ENCODE data around the gene CSNK1A1L. TPM values are rescaled to one million over a fixed set of nuclear protein-coding genes. Genes with fewer than 3 reads are reported as not detected.

The CSNK1A1L gene
- total and polyA plus RNA-seq, 2 of the 13 experiments (the other 11 are each of a cell fraction or from before 2014, with no cell fraction given): not detected

GRCh38 chr13:37058910-37059847 lies 46.3 kb downstream of the CSNK1A1L start, which contains the start of gene SUPT20H (continued):
- TF ChIP-seq, protein P1, sequence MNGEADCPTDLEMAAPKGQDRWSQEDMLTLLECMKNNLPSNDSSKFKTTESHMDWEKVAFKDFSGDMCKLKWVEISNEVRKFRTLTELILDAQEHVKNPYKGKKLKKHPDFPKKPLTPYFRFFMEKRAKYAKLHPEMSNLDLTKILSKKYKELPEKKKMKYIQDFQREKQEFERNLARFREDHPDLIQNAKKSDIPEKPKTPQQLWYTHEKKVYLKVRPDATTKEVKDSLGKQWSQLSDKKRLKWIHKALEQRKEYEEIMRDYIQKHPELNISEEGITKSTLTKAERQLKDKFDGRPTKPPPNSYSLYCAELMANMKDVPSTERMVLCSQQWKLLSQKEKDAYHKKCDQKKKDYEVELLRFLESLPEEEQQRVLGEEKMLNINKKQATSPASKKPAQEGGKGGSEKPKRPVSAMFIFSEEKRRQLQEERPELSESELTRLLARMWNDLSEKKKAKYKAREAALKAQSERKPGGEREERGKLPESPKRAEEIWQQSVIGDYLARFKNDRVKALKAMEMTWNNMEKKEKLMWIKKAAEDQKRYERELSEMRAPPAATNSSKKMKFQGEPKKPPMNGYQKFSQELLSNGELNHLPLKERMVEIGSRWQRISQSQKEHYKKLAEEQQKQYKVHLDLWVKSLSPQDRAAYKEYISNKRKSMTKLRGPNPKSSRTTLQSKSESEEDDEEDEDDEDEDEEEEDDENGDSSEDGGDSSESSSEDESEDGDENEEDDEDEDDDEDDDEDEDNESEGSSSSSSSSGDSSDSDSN (CRISPR knock-in tag; IDR thresholded peaks at IDR 0.05): peak; percentile 88
- TF ChIP-seq ZNF354B (CRISPR knock-in tag; IDR thresholded peaks at IDR 0.05) (no peak), SIN3B (IDR thresholded peaks at IDR 0.05; ENCODE audit: low read length) (no peak), MEIS2 (CRISPR knock-in tag; IDR thresholded peaks at IDR 0.05) (peak; percentile 86; the same call in 1 of the 2 replicates), ZNF704 (CRISPR knock-in tag; IDR thresholded peaks at IDR 0.05; ENCODE audit: borderline replicate concordance) (0 out of 2 replicates have a peak, but pooled peaks have one; percentile 61), KLF6 (CRISPR knock-in tag; IDR thresholded peaks at IDR 0.05) (no peak), ZNF569 (CRISPR knock-in tag; IDR thresholded peaks at IDR 0.05; ENCODE audit: borderline replicate concordance) (no peak), JUNB (CRISPR knock-in tag; IDR thresholded peaks at IDR 0.05; ENCODE audit: borderline replicate concordance) (no peak), JUN (CRISPR knock-in tag; IDR thresholded peaks at IDR 0.05) (0 out of 2 replicates have a peak, but pooled peaks have one; percentile 39), ZNF768 (CRISPR knock-in tag; IDR thresholded peaks at IDR 0.05) (peak; percentile 65; the same call in 1 of the 2 replicates), XRCC5 (optimal IDR thresholded peaks at IDR 0.05; ENCODE audit: low read length) (peak; percentile 20), BCL6 (CRISPR knock-in tag; IDR thresholded peaks at IDR 0.05) (peak; percentile 11), TOE1 (CRISPR knock-in tag; IDR thresholded peaks at IDR 0.05) (no peak), PRMT3 (CRISPR knock-in tag; IDR thresholded peaks at IDR 0.05; ENCODE audit: borderline replicate concordance, low read depth) (no peak)
- TF ChIP-seq, protein P2, sequence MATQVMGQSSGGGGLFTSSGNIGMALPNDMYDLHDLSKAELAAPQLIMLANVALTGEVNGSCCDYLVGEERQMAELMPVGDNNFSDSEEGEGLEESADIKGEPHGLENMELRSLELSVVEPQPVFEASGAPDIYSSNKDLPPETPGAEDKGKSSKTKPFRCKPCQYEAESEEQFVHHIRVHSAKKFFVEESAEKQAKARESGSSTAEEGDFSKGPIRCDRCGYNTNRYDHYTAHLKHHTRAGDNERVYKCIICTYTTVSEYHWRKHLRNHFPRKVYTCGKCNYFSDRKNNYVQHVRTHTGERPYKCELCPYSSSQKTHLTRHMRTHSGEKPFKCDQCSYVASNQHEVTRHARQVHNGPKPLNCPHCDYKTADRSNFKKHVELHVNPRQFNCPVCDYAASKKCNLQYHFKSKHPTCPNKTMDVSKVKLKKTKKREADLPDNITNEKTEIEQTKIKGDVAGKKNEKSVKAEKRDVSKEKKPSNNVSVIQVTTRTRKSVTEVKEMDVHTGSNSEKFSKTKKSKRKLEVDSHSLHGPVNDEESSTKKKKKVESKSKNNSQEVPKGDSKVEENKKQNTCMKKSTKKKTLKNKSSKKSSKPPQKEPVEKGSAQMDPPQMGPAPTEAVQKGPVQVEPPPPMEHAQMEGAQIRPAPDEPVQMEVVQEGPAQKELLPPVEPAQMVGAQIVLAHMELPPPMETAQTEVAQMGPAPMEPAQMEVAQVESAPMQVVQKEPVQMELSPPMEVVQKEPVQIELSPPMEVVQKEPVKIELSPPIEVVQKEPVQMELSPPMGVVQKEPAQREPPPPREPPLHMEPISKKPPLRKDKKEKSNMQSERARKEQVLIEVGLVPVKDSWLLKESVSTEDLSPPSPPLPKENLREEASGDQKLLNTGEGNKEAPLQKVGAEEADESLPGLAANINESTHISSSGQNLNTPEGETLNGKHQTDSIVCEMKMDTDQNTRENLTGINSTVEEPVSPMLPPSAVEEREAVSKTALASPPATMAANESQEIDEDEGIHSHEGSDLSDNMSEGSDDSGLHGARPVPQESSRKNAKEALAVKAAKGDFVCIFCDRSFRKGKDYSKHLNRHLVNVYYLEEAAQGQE (IDR thresholded peaks at IDR 0.05; ENCODE audit: borderline replicate concordance in 1 of 2, low read depth in 1 of 2, low read length in 2 of 2): no peak
- TF ChIP-seq, protein P3, sequence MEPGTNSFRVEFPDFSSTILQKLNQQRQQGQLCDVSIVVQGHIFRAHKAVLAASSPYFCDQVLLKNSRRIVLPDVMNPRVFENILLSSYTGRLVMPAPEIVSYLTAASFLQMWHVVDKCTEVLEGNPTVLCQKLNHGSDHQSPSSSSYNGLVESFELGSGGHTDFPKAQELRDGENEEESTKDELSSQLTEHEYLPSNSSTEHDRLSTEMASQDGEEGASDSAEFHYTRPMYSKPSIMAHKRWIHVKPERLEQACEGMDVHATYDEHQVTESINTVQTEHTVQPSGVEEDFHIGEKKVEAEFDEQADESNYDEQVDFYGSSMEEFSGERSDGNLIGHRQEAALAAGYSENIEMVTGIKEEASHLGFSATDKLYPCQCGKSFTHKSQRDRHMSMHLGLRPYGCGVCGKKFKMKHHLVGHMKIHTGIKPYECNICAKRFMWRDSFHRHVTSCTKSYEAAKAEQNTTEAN (CRISPR knock-in tag; conservative IDR thresholded peaks at IDR 0.05): no peak
- TF ChIP-seq, protein P4, sequence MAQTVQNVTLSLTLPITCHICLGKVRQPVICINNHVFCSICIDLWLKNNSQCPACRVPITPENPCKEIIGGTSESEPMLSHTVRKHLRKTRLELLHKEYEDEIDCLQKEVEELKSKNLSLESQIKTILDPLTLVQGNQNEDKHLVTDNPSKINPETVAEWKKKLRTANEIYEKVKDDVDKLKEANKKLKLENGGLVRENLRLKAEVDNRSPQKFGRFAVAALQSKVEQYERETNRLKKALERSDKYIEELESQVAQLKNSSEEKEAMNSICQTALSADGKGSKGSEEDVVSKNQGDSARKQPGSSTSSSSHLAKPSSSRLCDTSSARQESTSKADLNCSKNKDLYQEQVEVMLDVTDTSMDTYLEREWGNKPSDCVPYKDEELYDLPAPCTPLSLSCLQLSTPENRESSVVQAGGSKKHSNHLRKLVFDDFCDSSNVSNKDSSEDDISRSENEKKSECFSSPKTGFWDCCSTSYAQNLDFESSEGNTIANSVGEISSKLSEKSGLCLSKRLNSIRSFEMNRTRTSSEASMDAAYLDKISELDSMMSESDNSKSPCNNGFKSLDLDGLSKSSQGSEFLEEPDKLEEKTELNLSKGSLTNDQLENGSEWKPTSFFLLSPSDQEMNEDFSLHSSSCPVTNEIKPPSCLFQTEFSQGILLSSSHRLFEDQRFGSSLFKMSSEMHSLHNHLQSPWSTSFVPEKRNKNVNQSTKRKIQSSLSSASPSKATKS (CRISPR knock-in tag; IDR thresholded peaks at IDR 0.05): no peak
